ENCODE data around the gene GNAT2.

- TF ChIP-seq CTCF (IDR thresholded peaks at IDR 0.05; ENCODE audit: low read length) (no peak), EZH2 (IDR thresholded peaks at IDR 0.05; ENCODE audit: borderline replicate concordance, low read length) (no peak)
Measured at GRCh38 chr1:109639063-109639840, 19.8 kb upstream of the GNAT2 start.
